H1 (cell line): ENCODE data around the gene LAIR2. TPM values are rescaled to one million over a fixed set of nuclear protein-coding genes. Genes with fewer than 3 reads are reported as not detected.

ENCODE experiments used
- CTCF ChIA-PET: fragments of 300-600 bp; sonication (Branson Sonifier 250); formaldehyde crosslinking; loops from one replicate; lab custom pipeline; 2021; ENCODE audit not compliant: partially characterized antibody; lab: Charles Lee
- POLR2A ChIA-PET: fragments of 300-600 bp; sonication (Branson Sonifier 250); formaldehyde crosslinking; loops from one replicate; lab custom pipeline; 2021; ENCODE audit warnings: inconsistent platforms; ENCODE audit not compliant: partially characterized antibody; lab: Charles Lee
- DNase-seq, 2 experiments: peaks; one replicate each; pipeline versions ENCODE4 v3.0.0 to v3.0.0-alpha.2; 2010 to 2022; ENCODE audit warnings: low spot score in 2 of 2, low read depth in 1 of 2, mixed read lengths in 1 of 2
- FAIRE-seq: peaks from 2 replicates; lab custom pipeline; 2011; peaks lifted over from hg19 to GRCh38; lab: Jason Lieb, UNC
- H2AFZ ChIP-seq: 2 replicates; pipeline ENCODE4 v1.8.1; 2012; ENCODE audit warnings: low read length, inconsistent platforms
- H2AK5ac ChIP-seq: 2 replicates; pipeline ENCODE4 v1.6.1; 2013; ENCODE audit warnings: low read depth, low read length
- H2BK120ac ChIP-seq: replicated peaks from 2 replicates; pipeline ENCODE3; 2013; ENCODE audit warnings: low read depth, low read length, inconsistent platforms
- H2BK12ac ChIP-seq: 2 replicates; pipeline ENCODE4 v1.6.1; 2013; ENCODE audit warnings: low read depth, low read length
- H2BK15ac ChIP-seq: 2 replicates; pipeline ENCODE4 v1.6.1; 2013; ENCODE audit warnings: low read length
- H2BK20ac ChIP-seq: 2 replicates; pipeline ENCODE4 v1.6.1; 2013; ENCODE audit warnings: low read length
- H2BK5ac ChIP-seq: 2 replicates; pipeline ENCODE4 v1.6.1; 2013; ENCODE audit warnings: low read depth, low read length
- H3K14ac ChIP-seq: 2 replicates; pipeline ENCODE4 v1.6.1; 2013; ENCODE audit warnings: inconsistent platforms; ENCODE audit not compliant: insufficient read length
- H3K18ac ChIP-seq: 2 replicates; pipeline ENCODE4 v1.6.1; 2013; ENCODE audit warnings: low read length; ENCODE audit errors: extremely low read depth
- H3K23ac ChIP-seq: 2 replicates; pipeline ENCODE4 v1.6.1; 2013; ENCODE audit warnings: inconsistent platforms; ENCODE audit not compliant: insufficient read length
- H3K23me2 ChIP-seq: 2 replicates; pipeline ENCODE4 v1.6.1; 2013; ENCODE audit warnings: low read depth, low read length
- H3K27ac ChIP-seq: 2 replicates; pipeline ENCODE4 v1.6.1; 2011; ENCODE audit warnings: low read depth, low read length, inconsistent platforms
- H3K27me3 ChIP-seq, 4 experiments: replicated peaks in 1 of 4; 1 replicate in 1 of 4; 2 replicates in 3 of 4; pipeline versions ENCODE4 v1.6.1 to v1.8.1; 2011 to 2013; ENCODE audit warnings: low read length in 3 of 4, mild to moderate bottlenecking in 3 of 4, inconsistent platforms in 2 of 4, mixed read lengths in 2 of 4, moderate library complexity in 1 of 4; ENCODE audit not compliant: control insufficient read depth in 3 of 4, insufficient read depth in 3 of 4; ENCODE audit errors: extremely low read depth in 1 of 4
- H3K36me3 ChIP-seq, 4 experiments: 2 replicates each; pipeline versions ENCODE4 v1.6.1 to v1.8.1; 2011 to 2013; ENCODE audit warnings: mild to moderate bottlenecking in 4 of 4, low read length in 3 of 4, moderate library complexity in 2 of 4, control low read depth in 1 of 4, inconsistent platforms in 1 of 4; ENCODE audit not compliant: insufficient read depth in 4 of 4, control insufficient read depth in 2 of 4
- H3K4ac ChIP-seq: replicated peaks from 2 replicates; pipeline ENCODE3; 2013; ENCODE audit warnings: low read length, low read depth, mixed read lengths, inconsistent platforms; ENCODE audit not compliant: insufficient read length
- H3K4me1 ChIP-seq, 4 experiments: replicated peaks in 1 of 4; 1 replicate in 1 of 4; 2 replicates in 3 of 4; pipeline versions ENCODE4 v1.6.1 to v1.8.1; 2011 to 2013; ENCODE audit warnings: low read length in 3 of 4, inconsistent platforms in 2 of 4, mixed read lengths in 1 of 4; ENCODE audit not compliant: insufficient read depth in 4 of 4, control insufficient read depth in 3 of 4
- H3K4me2 ChIP-seq, 2 experiments: 2 replicates each; pipeline versions ENCODE4 v1.6.1 to v1.8.1; 2011 to 2013; ENCODE audit warnings: low read depth in 2 of 2, low read length in 2 of 2, control low read depth in 1 of 2, inconsistent platforms in 1 of 2, mild to moderate bottlenecking in 1 of 2; ENCODE audit not compliant: insufficient read depth in 1 of 2
- H3K4me3 ChIP-seq, 4 experiments: fragments of 200-600, 300-600 bp in 1 of 4; sonication (generic), shearing (Covaris generic), sonication (Bioruptor Twin) in 1 of 4; 2 replicates each; pipeline versions ENCODE4 v1.5.1 to v1.8.1; 2011 to 2016; ENCODE audit warnings: low read length in 4 of 4, low read depth in 3 of 4, control low read depth in 2 of 4, inconsistent platforms in 2 of 4, mild to moderate bottlenecking in 2 of 4, mixed read lengths in 1 of 4, moderate library complexity in 1 of 4; ENCODE audit not compliant: insufficient read depth in 2 of 4; ENCODE audit errors: extremely low read depth in 1 of 4
- H3K56ac ChIP-seq: replicated peaks from 2 replicates; pipeline ENCODE3; 2013; ENCODE audit warnings: low read depth, mild to moderate bottlenecking, mixed read lengths, low read length, inconsistent platforms; ENCODE audit not compliant: insufficient read length
- H3K79me1 ChIP-seq: 2 replicates; pipeline ENCODE4 v1.6.1; 2013; ENCODE audit warnings: low read depth, low read length, control low read depth
- H3K79me2 ChIP-seq, 2 experiments: 2 replicates each; pipeline versions ENCODE4 v1.6.1 to v1.8.1; 2012 to 2013; ENCODE audit warnings: low read length in 2 of 2, mild to moderate bottlenecking in 2 of 2, inconsistent platforms in 1 of 2; ENCODE audit not compliant: insufficient read depth in 2 of 2, control insufficient read depth in 1 of 2
- H3K9ac ChIP-seq, 4 experiments: replicated peaks in 1 of 4; 1 replicate in 1 of 4; 2 replicates in 3 of 4; pipeline versions ENCODE4 v1.6.1 to v1.8.1; 2011 to 2013; ENCODE audit warnings: low read depth in 3 of 4, low read length in 3 of 4, control low read depth in 2 of 4, mild to moderate bottlenecking in 2 of 4, moderate library complexity in 2 of 4, inconsistent platforms in 1 of 4; ENCODE audit errors: extremely low read depth in 1 of 4
- H3K9me3 ChIP-seq, 2 experiments: 2 replicates each; pipeline versions ENCODE4 v1.6.1 to v1.8.1; 2012 to 2013; ENCODE audit warnings: mild to moderate bottlenecking in 2 of 2, moderate library complexity in 2 of 2, control low read depth in 1 of 2, inconsistent platforms in 1 of 2, low read depth in 1 of 2, low read length in 1 of 2, mixed read lengths in 1 of 2; ENCODE audit not compliant: insufficient read depth in 2 of 2
- H4K20me1 ChIP-seq, 2 experiments: replicated peaks in 1 of 2; 2 replicates each; pipeline versions ENCODE3 to v1.8.1; 2011 to 2013; ENCODE audit warnings: inconsistent platforms in 2 of 2, low read length in 2 of 2, mild to moderate bottlenecking in 1 of 2; ENCODE audit not compliant: insufficient read depth in 2 of 2, control insufficient read depth in 1 of 2
- H4K5ac ChIP-seq: 2 replicates; pipeline ENCODE4 v1.6.1; 2013; ENCODE audit warnings: low read length, low read depth, mixed read lengths, inconsistent platforms; ENCODE audit not compliant: insufficient read length
- H4K8ac ChIP-seq: 2 replicates; pipeline ENCODE4 v1.8.0; 2013; ENCODE audit warnings: mild to moderate bottlenecking, moderate library complexity, low read length, inconsistent platforms; ENCODE audit not compliant: insufficient read depth; ENCODE audit errors: extremely low read depth
- H4K91ac ChIP-seq: replicated peaks from 2 replicates; pipeline ENCODE3; 2013; ENCODE audit warnings: low read length, mixed read lengths, inconsistent platforms; ENCODE audit not compliant: insufficient read length
- SP4 ChIP-seq: IDR thresholded peaks from 2 replicates; pipeline ENCODE4 v1.6.1; 2012; ENCODE audit warnings: low read length, inconsistent platforms
- WGBS, 2 experiments: shearing (Covaris generic) in 1 of 2; methylation state at CpG; one replicate each; pipeline versions ENCODE4 v1.1.6 to v1.1.7; 2013 to 2015; ENCODE audit warnings: low lambda C conversion rate in 2 of 2, mixed read lengths in 2 of 2, inconsistent platforms in 1 of 2, low coverage in 1 of 2, missing lambda C conversion rate in 1 of 2; ENCODE audit not compliant: insufficient replicate concordance in 2 of 2, insufficient coverage in 1 of 2, insufficient read length in 1 of 2; ENCODE audit errors: extremely low coverage in 1 of 2, missing lambda C conversion rate in 1 of 2; 5-methylcytosine and 5-hydroxymethylcytosine counted together
- polyA plus RNA-seq, 7 experiments: library from polyadenylated mRNA; depleted of rRNA in 3 of 7; stranded (reverse) in 5 of 7; unstranded in 2 of 7; fragments of >200 nt in 5 of 7; fragments of 200-250 nt in 2 of 7; gene quantifications; 1 replicate in 5 of 7; 2 replicates in 1 of 7; 4 replicates in 1 of 7; pipeline versions ENCODE4 v1.2.1 to v1.2.3, GENCODE V29; 2011 to 2013; ENCODE audit warnings: missing spikeins in 2 of 7, mixed read lengths in 2 of 7
- total RNA-seq: library from RNA; stranded (reverse); fragmentation: NEBNext Ultra II Directional; extraction: Animal tissue kit (Norgen Biotek cat#: 25700); gene quantifications from 2 replicates; pipeline ENCODE4 v1.2.1, GENCODE V29; 2021

LAIR2 gene
- total and polyA plus RNA-seq, 2 of the 8 experiments (the other 6 are each of a cell fraction or from before 2014, with no cell fraction given), result not detected

DNA sequence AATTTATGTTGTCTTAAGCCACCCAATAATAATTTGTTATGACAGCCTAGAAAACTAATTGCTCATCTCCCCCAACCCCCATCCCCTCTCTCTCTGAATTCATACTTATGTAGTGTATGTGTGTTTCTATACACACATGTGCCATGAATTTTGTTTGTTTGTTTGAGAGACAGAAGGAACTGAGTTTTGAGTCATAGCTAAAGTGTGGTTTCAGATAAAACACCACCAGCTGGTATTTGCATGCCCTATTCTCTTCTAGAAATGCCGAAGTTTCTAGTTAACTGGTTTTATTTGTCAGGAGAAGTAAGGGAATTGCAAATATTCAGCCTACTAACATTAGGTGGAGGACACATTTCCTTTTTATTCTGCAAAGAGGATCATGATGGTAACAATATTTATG, 53.6 kb downstream of the LAIR2 start:
- no peak overlapping the region for H3K14ac ChIP-seq
- H2BK120ac ChIP-seq, result no peak overlapping the region
- no peak overlapping the region for H2AK5ac ChIP-seq
- H3K18ac ChIP-seq, result no peak overlapping the region
- no peak for TF ChIP-seq SP4
- H3K27ac ChIP-seq, result no peak overlapping the region
- no peak overlapping the region for H4K8ac ChIP-seq
- no peak overlapping the region for H3K4ac ChIP-seq
- H3K79me2 ChIP-seq, result no peaks in the 10 kb centered on the region; a peak in 1 of 4 replicates
- no peak overlapping the region for H3K4me2 ChIP-seq
- WGBS, 2 experiments, result 70% methylated on average over 1 of the region's 1 CpG; no CpG with 5 or more reads in 1 of the 2 experiments
- no peak overlapping the region for H2AFZ ChIP-seq
- no peak overlapping the region for H2BK20ac ChIP-seq
- no peak overlapping the region for H2BK12ac ChIP-seq
- H3K4me1 ChIP-seq, result no peaks in the 10 kb centered on the region; a peak in 2 of 7 replicates
- no peak overlapping the region for H2BK15ac ChIP-seq
- H3K36me3 ChIP-seq, result peaks cover 0 to 3% (median 0%) of the 10 kb centered on the region in 4 experiments; a peak in 2 of 8 replicates
- CTCF ChIA-PET, result no interaction called here
- H3K23me2 ChIP-seq, result peaks cover 5% of the 10 kb centered on the region; the same call in 1 of the 2 replicates
- H3K9me3 ChIP-seq, result peaks cover 48 to 81% of the 10 kb centered on the region in 2 experiments
- no peak overlapping the region for H2BK5ac ChIP-seq
- H3K56ac ChIP-seq, result no peak overlapping the region
- H4K91ac ChIP-seq, result no peak overlapping the region
- H3K27me3 ChIP-seq, result no peaks in the 10 kb centered on the region
- H3K4me3 ChIP-seq, result no peak overlapping the region
- DNase-seq (no peak), FAIRE-seq (no peak)
- peaks cover 0 to 2% of the 10 kb centered on the region in 2 experiments for H4K20me1 ChIP-seq
- H3K9ac ChIP-seq, result no peak overlapping the region
- H3K79me1 ChIP-seq, result no peaks in the 10 kb centered on the region
- POLR2A ChIA-PET, result no interaction called here
- no peak overlapping the region for H4K5ac ChIP-seq
- H3K23ac ChIP-seq, result no peak overlapping the region
